NOMO-1 (cell line): ENCODE data around the gene CFAP20DC.
"Not testable (repeated sequence)": the region's sequence is repeated elsewhere in the genome, so short reads cannot be mapped to it uniquely, and the experiment has no call there.

Experiments
- DNase-seq, 2 experiments: peaks; one replicate each; lab custom pipeline; 2025; ENCODE audit not compliant: unreplicated experiment in 2 of 2; lab: John Stamatoyannopoulos, UW

The CFAP20DC gene

DNA sequence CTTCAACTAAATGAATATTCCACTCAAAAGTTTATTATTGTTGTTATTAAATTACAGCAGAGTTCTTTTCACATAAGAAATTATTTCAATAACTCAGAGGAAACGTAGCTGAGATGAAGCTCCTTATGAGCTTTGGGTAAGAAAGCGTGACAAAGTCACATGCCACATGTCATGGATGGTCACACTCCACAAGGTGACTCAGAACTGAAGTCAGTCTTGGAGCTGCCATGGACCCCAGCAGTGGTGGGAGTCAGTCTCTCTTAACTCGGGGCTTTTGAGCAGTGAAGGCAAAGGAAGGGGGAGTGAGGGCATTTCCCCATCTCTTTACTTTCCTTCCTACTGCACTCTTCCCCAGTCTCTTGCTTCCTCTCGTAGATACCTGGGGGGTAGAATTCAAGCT, 295.8 kb downstream of the CFAP20DC start:
- no peak for DNase-seq

DNA sequence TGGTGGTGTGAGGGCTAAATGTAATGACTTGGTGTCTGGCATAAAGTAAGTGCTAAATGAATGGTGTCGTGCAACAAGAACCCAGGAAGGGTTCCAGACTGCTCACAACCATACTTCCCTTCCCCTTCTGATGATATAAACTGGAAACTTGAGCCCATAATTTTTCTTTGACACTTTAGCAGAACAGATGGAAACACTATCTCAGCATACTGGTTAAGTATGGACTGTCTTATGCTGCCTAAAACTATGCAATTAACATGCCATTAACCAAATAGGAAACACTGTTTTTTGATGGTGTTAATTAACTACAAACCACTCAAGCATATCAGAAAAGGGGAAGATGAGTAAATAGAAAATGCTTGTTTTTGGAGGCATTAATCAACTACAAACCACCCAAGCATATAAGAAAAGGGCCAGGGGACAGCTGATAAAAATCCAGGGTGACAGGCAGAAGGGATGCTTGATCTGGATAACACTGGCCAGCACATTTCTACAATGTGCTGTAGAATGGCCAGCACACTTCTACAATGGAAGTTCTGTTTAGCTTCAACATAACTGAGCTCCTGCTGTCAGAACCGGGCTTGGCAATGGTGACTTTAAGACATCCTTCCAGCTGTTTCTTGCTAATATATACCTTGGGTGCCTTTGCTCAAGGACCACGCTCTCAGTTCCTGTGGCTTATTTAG, 297.8 kb downstream of the CFAP20DC start:
- DNase-seq: no peak

DNA sequence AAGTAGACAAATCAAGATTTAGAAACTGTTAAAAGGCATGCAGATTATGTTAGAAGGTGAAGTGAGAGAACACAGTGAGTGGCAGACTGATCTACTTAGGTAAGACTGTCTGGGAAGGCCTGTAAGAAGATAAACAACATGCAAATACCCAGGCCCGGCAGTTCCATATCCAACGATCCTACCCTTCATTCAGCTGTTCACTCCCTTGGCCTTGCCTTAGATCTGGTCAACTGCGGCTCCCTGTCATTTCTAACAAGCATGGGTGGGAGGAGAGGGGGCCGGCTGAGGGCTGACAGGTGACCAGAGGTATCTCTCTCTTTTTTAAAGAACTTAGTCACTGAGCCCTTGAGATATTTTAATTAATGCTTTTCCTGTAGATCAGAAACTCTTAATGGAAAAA, 298.6 kb downstream of the CFAP20DC start:
- DNase-seq: no peak

DNA sequence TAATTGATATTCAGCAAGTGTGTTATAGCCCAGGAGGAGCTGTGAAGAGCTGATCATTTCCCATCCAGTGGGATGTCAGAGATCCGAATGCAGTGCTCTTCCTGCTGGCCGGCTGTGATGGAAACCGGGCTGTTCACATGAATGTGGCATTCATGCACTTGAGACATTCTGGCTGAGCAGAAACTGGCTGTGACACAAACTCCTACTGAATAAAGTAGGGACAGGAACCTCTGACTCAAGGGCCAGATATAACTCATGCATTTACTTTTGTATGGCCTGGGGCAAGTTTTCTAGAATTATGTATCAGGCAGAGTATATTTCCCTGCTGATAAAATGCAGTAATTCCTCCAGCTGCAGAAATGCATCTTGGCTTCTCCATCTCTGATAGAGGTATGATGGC, 299.9 kb downstream of the CFAP20DC start:
- DNase-seq: no peak

DNA sequence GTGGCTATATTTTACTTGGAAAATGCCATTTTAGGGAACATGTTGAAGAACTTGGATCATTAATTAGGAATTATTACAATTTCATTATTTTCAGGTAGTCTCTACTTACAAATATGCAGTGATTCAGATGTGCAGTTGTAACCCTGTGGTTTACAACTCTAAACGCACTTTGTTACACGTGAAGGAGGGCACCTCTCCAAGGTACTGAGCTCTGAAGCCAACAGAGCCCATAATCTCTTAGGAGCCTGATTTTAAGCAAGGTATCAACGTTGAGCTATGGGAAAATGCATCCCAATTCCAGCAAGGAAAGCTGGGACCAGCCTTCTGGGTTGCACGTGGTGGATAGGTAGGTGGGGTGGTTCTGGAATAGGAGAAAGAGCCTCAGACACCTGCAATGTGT, 301.8 kb downstream of the CFAP20DC start:
- DNase-seq: no peak

DNA sequence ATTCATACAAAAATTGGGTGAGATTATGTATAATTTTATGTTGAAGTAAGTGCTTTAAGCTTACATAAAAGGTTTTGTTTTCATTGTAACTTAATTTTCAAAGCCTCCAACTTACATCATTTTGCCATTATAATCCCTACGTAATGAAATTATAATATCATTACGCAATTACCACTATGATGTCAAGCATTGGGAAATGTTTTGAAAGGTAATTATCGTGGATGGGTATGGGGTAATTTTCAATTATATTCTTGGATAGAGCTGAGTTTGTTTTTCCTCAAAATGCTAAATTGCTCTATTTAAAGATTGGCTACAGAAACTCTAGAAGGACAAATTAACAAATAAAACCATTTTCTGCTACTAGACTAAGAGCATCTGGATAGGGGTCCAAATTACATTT, 303.1 kb downstream of the CFAP20DC start:
- DNase-seq: no peak

DNA sequence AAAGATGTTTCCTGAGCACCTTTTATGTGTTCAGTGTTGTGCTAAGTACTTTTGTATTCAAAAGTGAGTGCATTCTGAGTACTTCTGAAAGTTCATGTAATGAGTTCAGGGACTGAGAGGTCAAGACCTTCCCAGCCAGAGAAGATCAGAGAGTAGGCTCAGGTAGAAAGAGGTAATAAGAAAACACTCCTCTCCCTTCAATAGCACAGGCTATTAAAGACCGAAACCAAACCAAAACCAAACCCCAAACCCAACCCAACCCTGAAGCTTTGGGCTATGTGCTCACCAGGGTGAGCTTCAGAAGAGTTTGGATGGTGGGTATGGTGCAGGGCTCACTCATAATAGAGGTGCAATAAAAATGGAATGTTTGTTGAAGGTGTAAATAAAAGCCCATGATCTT, 306.5 kb downstream of the CFAP20DC start:
- no peak for DNase-seq

DNA sequence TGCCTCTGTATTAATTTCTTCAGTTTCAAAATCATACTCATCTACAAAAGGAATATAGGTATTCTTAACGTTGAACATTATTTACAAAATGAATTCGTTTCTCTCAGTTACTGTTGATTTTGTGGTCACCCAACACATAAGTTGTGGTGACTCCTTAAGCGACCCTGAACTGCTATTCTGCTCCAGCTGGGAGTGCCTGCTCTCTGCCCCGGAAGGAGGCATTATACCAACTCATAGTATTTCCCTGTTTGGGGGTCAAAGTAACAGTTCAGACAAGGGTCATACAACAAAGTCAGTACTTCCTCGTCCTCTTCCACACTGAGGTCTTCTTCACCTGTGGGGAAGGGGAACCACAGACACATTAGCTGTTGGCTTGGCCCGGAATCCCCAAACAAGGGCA, 307.6 kb downstream of the CFAP20DC start:
- DNase-seq: no peak

DNA sequence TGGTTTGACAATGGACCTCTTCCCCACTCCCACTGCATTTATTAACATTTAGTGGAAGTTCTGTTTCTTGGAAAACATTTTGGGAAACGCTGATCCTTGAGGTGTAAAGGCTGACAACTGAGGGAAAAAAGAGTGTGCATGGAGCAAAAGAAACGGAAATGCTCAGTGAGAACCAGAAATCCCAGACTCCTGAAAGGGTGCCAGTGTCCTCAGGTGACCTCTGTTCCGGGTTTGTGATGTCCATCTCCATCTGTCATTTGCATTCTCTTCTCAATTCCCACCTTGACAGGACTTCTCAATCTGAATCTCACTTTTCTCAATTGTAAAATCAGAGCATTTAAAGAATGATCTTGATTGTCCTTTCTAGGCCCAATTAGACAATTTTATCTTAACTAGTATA, 312.2 kb downstream of the CFAP20DC start:
- no peak for DNase-seq

DNA sequence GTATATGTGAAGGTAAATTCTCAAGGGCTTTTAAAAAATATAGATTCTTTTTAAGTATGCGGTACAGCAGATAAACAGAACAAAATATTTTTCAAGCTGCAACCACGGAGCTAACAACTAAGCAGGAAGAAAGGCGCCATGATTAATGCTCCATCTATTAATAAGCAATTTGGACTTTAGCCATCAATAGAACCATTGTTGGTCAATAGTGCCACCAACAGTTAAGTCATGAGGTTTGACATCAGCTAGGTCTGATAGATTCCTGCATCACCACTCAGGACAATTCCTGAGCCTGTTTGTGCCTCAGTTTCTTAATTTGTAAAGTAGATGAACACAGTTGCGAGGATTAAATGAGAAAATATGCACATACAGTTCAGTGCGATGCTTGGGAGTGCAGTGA, 318.2 kb downstream of the CFAP20DC start:
- no peak for DNase-seq

DNA sequence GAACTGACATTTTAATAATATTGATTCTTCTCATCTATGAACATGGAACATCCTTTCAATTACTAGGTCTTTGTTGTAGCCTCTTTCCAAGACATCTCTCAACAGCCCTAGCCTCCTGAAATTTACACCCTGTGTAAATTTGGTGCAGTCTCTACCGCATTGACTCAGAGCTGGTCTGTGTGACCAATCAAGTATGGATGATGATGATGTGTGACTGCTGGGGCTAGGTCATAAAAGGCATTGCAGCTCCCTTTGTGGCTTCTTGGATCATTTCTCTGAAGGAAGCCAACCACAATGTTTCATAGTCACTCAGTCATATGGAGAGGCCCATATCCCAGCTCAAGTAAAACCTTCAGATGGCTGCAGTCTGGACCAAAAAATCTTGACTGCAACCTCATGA, 321.1 kb downstream of the CFAP20DC start:
- no peak for DNase-seq

DNA sequence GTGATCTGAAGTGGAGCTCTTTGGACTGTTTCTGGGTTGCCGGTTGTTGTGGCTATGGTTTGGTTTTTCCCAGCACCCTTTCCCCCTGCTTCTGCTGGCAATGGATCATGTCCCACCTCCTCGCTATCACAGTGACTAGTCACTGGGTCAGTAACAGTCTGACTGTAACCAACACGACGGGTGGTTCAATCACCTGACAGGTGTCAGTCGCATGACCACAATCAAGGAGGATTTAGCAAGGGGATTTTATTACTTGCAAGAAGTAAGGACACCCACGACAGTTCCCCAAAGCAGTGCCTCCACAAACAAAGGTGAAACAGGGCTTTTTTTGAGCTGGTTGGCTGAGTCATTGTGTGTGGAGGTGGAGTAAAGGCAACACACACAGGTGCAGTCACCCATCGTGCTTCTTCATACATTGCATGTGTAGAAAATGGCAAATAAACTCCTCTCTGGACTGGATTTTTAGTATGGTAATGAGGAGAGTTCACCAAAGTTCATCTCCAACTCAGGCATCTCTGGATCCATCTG, 324.4 kb downstream of the CFAP20DC start:
- DNase-seq: no peak

DNA sequence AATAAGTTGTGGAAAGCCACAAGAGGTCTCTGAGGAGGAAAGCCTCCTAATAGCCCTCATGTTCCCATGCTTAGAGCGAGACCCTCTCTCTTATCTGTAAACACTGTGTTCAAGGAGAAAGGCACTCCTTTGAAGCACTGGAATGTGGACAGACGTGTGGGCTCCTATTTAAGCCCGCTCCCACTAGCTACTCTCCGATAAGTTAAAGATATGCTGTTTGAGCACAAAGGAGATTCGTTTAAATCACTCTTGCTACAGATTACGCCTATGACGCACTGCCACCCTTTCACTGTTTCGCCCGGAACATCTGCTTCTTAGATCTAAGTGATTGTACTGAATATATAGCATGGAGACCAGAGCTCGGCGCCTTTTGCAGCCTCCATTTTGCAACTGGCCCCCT, 325.5 kb downstream of the CFAP20DC start:
- no peak for DNase-seq

DNA sequence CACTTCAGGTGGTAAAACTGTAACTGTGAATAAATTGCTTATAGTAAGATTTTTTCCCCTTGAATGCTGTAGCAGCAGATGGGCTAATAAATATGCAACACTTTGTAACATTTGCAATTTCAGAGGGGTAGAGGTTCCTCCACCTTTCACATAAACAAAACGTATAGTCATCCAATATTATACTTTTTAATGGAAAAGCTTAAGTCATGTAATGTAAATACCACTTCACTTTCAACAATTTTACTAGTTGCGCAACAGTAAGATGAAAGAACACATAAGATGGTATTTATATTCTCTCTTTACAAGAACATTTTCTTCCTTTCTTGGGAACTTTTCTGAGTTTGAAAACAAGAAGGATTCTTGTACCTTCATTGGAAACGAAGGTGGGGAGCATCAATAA, 326.7 kb downstream of the CFAP20DC start:
- no peak for DNase-seq

DNA sequence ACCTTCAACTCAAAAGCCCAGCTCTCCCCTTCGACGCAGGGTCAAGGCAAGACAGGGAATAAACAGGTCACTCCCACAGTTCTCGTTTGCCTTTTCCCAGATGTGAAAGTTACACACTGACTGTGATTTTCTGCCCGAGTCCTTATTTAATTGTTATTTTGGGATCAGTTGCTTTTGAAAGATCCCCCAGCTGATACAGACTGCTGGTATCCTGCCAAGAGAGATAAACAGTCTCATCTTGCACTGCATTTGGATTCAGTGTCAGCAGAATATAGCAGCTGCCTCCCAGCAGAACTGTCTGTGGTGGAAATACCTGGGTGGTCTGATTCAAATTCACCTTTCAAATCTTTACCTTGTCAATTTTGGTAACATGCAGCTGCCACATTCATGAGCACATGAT, 327.3 kb downstream of the CFAP20DC start:
- no peak for DNase-seq

DNA sequence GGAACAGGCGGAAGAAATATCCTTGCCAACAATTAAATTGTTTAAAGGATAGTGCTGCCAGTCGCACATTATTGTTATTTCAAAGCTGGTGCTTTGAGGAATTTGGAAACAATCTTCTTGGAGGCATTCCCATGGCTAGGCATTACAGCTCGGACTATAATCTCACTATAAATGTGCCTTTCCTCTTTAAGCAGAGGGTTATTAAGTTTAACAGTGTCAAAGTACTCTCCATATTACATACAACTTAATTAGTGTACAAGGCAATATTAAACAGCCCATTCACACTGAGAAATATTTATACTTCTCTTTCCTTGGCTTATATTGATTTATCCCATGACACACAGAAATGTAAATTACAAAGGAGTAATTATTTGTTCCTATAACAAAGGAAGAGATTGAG, 329.3 kb downstream of the CFAP20DC start:
- DNase-seq: no peak

DNA sequence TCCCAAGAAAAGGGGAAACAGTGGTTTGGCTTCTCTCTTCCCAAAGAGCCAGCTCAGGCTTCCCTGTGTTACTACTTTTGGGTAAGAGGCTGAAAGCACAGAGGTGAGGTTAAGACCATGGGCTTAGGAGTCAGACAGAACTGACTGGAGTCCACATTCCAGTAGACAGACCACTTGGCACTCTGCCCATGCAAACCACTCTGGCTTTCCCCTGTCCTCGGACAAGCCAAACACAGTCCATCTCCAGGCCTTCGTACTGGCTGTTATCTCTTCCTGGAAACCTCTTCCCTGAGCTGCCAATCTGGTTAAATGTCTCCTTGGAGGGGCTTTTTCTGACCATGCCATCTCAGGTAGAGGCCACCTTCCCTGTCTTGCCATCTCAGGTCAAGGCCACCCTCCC, 330.1 kb downstream of the CFAP20DC start:
- no peak for DNase-seq

DNA sequence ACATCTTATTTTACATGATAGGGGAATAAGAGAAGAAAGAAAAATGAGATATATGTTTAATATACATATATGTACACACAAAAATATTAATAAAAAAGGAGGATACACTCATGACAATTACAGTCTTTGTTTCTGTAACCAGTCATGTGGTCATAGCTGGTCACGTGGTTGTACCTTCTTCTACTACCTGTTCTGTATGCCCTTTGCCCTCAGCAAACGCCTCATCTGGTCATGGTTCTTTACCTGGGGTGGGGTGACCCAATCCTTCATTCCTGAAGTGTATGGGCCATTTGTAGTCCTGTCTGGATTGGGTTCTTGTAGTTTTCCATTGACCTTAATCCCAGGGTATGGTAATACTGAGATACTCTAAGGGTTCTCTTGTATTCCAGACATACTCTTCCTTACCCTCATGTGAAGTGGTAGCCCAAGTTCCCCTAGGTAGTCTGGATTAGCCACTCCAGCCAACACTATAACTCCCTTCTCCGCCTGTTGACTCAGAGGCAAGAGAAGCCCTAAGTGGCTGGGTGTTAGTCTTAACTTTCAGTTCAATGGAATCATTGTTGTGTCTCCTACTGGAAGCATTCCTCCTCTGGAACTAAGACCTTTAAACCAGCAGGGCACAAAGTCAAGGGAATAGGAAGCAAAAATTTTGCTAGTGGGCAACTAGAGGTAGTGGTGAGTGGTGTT, 336.0 kb downstream of the CFAP20DC start:
- no peak for DNase-seq

DNA sequence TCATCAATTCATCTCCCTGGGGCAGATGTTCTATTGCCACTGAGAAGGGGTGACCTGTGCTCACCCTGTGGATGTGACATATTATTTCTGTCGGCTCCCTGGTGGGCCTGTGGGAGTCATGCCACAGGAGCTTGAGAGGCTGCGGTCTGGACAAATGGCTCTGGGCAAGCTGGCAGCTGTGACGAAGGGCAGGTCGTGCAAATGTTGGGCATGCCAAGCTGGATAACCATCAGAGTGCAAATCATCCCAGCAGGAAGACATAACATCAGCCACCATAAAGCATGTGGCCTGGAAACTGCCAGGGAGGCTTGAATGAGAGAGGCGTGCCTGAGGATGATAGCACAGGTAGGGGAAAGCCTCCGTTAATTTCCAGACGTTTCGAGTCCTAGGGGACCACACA, 338.0 kb downstream of the CFAP20DC start:
- no peak for DNase-seq

DNA sequence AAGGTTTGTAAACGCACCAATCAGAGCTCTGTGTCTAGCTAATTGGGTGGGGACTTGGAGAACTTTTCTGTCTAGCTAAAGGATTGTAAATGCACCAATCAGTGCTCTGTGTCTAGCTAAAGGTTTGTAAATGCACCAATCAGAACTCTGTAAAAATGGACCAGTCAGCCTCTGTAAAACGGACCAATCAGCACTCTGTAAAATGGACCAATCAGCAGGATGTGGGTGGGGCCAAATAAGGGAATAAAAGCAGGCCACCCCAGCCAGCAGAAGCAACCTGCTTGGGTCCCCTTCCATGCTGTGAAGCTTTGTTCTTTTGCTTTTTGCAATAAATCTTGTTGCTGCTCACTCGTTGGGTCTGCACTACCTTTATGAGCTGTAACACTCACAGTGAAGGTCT, 340.8 kb downstream of the CFAP20DC start:
- not testable (repeated sequence) for DNase-seq

DNA sequence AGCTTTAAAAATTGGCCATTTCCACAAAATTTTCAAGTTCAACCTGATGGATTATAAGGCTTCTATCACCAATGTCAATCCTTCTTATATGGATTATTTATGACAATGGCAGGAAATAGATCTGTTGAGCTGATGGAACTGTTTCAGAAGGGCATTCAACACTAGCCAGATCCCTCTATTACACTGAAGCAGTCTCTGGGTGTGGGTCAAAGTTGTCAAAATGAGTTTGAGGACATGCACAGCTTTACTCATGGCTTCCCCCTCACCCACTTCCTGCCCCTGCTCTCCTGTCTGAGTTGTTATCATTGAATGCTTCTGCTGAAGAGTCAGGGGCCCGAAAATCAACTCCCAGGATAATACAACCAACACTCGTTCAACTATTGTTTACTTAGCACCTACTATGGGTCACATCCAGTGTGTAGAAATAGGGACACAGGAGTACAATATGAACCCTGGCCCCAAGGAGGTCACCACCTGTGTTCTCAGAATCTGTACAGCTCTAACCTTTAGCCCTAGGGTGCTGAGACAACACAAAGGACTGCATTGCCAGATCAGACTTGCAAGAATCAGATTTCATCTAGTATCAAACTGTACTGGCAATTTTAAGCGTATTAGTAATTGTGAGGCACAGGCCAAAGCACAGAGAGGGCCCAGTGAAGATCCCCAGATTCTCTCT, 341.6 kb downstream of the CFAP20DC start:
- no peak for DNase-seq

DNA sequence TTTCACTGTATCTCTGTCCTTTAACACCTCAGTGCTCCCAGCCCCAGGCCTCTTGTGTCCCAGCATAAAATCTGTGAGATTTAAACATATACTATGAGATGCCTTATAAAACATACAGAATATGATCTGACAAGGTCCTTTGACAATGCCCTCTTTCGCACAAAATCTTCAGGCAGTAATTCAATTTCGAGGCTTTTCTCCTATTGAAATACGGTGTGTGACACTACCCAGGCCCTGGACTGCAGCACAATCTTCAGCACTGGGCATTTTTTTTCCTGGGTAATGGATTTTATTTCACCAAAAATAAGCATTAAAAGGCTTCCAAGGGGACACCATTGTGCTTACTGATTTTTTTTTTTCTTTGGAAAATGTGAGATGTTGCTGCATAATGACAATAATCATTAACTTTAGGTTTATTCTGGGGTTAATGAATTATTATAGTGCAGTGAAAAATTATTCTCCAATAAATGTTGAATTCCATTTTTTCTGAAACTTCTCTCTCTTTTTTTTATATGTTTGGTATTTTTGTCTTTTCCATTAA, 342.4 kb downstream of the CFAP20DC start:
- DNase-seq: no peak
